ENCODE measurements around the gene MSRB1. TPM values are rescaled to one million over a fixed set of nuclear protein-coding genes. Genes with fewer than 3 reads are reported as not detected.

Gene MSRB1
- total and polyA plus RNA-seq, 9 of the 15 experiments (the other 6 are each of a cell fraction or from before 2014, with no cell fraction given), result 5.4 to 33.7 (median 25.7) TPM

DNA sequence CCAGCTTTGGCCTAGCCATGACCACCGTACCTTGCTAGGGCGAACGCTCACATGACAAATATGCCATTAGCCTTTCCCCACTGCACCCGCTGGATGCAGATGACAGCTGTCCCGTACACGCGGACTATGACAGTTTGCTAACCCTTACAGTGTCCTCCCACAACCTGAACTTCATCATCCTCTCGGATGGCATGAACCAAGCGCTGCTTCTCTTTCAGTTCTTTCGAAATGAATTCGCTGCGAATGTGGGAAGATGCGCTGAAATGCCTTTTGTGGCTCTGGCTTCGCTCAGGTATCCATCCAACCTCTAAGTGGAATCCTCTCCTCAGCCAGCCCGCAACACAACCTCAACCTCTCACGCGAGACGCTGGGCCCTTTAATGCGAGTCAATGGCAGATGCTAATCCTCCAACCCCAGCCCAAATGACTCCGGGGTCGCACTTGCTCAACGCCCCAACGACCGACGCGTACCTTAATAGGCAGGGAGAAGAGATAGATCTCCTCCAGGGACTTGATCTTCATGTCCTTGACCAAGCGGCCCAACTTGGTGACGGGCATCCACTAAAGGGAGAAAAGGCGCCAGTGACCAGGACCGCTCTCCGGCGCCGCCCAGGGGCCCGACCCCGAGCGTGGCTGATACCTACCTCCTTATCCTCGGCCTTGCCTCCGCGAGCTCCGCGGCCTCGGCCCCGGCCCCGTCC is 21.0 kb upstream of the MSRB1 start (continued):
- TF ChIP-seq RBM17 (IDR thresholded peaks at IDR 0.05; ENCODE audit: borderline replicate concordance, low read depth, low read length), result no peak
- no peak for TF ChIP-seq ARID2 (IDR thresholded peaks at IDR 0.05)
- TF ChIP-seq FOXK2 (conservative IDR thresholded peaks at IDR 0.05 in 1 of 2, IDR thresholded peaks at IDR 0.05 in 1 of 2; ENCODE audit: low read depth in 2 of 2), result peak in 1 of 2 experiments; percentile 11; a peak in 1 of 4 replicates
- TF ChIP-seq SRSF3 (IDR thresholded peaks at IDR 0.05; ENCODE audit: insufficient read depth, low read length), result peak; percentile 86; the same call in 1 of the 2 replicates
- TF ChIP-seq TRIM28 (IDR thresholded peaks at IDR 0.05), result no peak
- TF ChIP-seq ZC3H8 (IDR thresholded peaks at IDR 0.05), result no peak
- TF ChIP-seq, protein P1, sequence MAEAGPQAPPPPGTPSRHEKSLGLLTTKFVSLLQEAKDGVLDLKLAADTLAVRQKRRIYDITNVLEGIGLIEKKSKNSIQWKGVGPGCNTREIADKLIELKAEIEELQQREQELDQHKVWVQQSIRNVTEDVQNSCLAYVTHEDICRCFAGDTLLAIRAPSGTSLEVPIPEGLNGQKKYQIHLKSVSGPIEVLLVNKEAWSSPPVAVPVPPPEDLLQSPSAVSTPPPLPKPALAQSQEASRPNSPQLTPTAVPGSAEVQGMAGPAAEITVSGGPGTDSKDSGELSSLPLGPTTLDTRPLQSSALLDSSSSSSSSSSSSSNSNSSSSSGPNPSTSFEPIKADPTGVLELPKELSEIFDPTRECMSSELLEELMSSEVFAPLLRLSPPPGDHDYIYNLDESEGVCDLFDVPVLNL (CRISPR knock-in tag; IDR thresholded peaks at IDR 0.05; ENCODE audit: low read depth), result no peak
- TF ChIP-seq, protein P2, sequence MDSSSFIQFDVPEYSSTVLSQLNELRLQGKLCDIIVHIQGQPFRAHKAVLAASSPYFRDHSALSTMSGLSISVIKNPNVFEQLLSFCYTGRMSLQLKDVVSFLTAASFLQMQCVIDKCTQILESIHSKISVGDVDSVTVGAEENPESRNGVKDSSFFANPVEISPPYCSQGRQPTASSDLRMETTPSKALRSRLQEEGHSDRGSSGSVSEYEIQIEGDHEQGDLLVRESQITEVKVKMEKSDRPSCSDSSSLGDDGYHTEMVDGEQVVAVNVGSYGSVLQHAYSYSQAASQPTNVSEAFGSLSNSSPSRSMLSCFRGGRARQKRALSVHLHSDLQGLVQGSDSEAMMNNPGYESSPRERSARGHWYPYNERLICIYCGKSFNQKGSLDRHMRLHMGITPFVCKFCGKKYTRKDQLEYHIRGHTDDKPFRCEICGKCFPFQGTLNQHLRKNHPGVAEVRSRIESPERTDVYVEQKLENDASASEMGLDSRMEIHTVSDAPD (CRISPR knock-in tag; IDR thresholded peaks at IDR 0.05), result no peak
- TF ChIP-seq NCOR1 (IDR thresholded peaks at IDR 0.05), result no peak
- TF ChIP-seq SMAD4 (CRISPR knock-in tag; conservative IDR thresholded peaks at IDR 0.05), result no peak
- no peak for TF ChIP-seq ZNF644 (tag; IDR thresholded peaks at IDR 0.05; ENCODE audit: low read depth)
- TF ChIP-seq RBM15 (IDR thresholded peaks at IDR 0.05; ENCODE audit: insufficient read depth, low read length), result no peak
- TF ChIP-seq SRSF7 (optimal IDR thresholded peaks at IDR 0.05; ENCODE audit: low read depth, low read length), result no peak
- no peak for TF ChIP-seq ZFP36 (IDR thresholded peaks at IDR 0.05; ENCODE audit: low read depth, low read length, partially characterized antibody)
- no peak for TF ChIP-seq LEF1 (IDR thresholded peaks at IDR 0.05)
- TF ChIP-seq, protein P3, sequence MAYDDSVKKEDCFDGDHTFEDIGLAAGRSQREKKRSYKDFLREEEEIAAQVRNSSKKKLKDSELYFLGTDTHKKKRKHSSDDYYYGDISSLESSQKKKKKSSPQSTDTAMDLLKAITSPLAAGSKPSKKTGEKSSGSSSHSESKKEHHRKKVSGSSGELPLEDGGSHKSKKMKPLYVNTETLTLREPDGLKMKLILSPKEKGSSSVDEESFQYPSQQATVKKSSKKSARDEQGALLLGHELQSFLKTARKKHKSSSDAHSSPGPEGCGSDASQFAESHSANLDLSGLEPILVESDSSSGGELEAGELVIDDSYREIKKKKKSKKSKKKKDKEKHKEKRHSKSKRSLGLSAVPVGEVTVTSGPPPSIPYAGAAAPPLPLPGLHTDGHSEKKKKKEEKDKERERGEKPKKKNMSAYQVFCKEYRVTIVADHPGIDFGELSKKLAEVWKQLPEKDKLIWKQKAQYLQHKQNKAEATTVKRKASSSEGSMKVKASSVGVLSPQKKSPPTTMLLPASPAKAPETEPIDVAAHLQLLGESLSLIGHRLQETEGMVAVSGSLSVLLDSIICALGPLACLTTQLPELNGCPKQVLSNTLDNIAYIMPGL (CRISPR knock-in tag; IDR thresholded peaks at IDR 0.05), result peak; percentile 71; the same call in 1 of the 2 replicates
- peak; percentile 67; the same call in 1 of the 2 replicates for TF ChIP-seq ZBTB17 (CRISPR knock-in tag; IDR thresholded peaks at IDR 0.05)
- no peak for TF ChIP-seq CBFB (CRISPR knock-in tag; IDR thresholded peaks at IDR 0.05)
- no peak for TF ChIP-seq FOXA1 (IDR thresholded peaks at IDR 0.05; ENCODE audit: borderline replicate concordance)
- TF ChIP-seq, protein P4, sequence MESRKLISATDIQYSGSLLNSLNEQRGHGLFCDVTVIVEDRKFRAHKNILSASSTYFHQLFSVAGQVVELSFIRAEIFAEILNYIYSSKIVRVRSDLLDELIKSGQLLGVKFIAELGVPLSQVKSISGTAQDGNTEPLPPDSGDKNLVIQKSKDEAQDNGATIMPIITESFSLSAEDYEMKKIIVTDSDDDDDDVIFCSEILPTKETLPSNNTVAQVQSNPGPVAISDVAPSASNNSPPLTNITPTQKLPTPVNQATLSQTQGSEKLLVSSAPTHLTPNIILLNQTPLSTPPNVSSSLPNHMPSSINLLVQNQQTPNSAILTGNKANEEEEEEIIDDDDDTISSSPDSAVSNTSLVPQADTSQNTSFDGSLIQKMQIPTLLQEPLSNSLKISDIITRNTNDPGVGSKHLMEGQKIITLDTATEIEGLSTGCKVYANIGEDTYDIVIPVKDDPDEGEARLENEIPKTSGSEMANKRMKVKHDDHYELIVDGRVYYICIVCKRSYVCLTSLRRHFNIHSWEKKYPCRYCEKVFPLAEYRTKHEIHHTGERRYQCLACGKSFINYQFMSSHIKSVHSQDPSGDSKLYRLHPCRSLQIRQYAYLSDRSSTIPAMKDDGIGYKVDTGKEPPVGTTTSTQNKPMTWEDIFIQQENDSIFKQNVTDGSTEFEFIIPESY (CRISPR knock-in tag; IDR thresholded peaks at IDR 0.05), result 0 out of 2 replicates have a peak, but pooled peaks have one; percentile 6
